Measurements from ENCODE around the gene EPHA3. TPM values are rescaled to one million over a fixed set of nuclear protein-coding genes. Genes with fewer than 3 reads are reported as not detected.

The EPHA3 gene
- total and polyA plus RNA-seq, 10 of the 15 experiments (the other 5 are each of a cell fraction or from before 2014, with no cell fraction given) = 0.03 to 39.0 (median 0.07) TPM; not detected in 4

DNA sequence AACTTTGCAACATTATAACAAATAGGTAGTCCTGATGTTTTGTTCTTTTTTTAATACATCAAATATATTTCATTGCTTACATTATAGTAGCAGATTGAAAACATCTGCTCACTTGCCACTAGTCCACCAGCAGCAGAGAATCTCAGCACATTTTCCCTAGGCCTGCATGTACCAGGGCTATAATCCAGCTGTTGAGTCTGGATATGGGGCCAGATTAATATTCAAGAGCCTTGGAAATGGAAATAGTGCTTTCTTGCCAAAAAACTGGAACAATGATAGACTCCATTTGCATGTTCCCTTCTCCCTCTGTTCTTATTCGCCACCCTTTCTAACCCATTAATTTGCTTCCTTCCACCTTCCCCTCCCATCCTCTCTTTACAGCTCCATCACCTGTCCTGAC, 288.0 kb downstream of the EPHA3 start:
- ChIA-PET RAD21 (ENCODE audit: unreplicated experiment) (no interaction called here), POLR2A (no interaction called here), CTCF (no interaction called here), SMC1A (ENCODE audit: uncharacterized antibody, unreplicated experiment) (no interaction called here)
- FAIRE-seq (no peak), ATAC-seq (no peak), DNase-seq (ENCODE audit: low read depth, low spot score) (no peak)
- no peak overlapping the region for H2AFZ ChIP-seq (ENCODE audit: control insufficient read depth, low read depth, low read length)
- no peaks in the 10 kb centered on the region for H4K20me1 ChIP-seq (ENCODE audit: control insufficient read depth, insufficient read depth)
- H3K9ac ChIP-seq (ENCODE audit: control insufficient read depth, insufficient read depth, low read length) = no peak overlapping the region
- H3K79me2 ChIP-seq (ENCODE audit: control insufficient read depth, insufficient read depth, low read length) = no peaks in the 10 kb centered on the region
- H3K4me2 ChIP-seq (ENCODE audit: control insufficient read depth, insufficient read depth) = no peak overlapping the region
- H3K9me3 ChIP-seq (replicated peaks; ENCODE audit: control insufficient read depth, insufficient read depth, low read length) = no peaks in the 10 kb centered on the region
- BruUV-seq (replicated peaks) = no TSS peak
- H3K27me3 ChIP-seq (replicated peaks in 1 of 2; ENCODE audit: control insufficient read depth in 2 of 2, insufficient read depth in 2 of 2, low read length in 1 of 2) = no peaks in the 10 kb centered on the region
- in situ Hi-C loops (cut with MboI) (no loop called here), intact Hi-C loops (cut with micrococcal nuclease; ENCODE audit: unreplicated experiment) (no loop called here)
- H3K27ac ChIP-seq (ENCODE audit: control insufficient read depth, insufficient read depth) = no peak overlapping the region
- no peak overlapping the region for H3K4me3 ChIP-seq
- H3K4me1 ChIP-seq (ENCODE audit: control insufficient read depth, insufficient read depth, low read length) = no peaks in the 10 kb centered on the region
- TF ChIP-seq NFIC (IDR thresholded peaks at IDR 0.05; ENCODE audit: low read depth, low read length) = no peak
- no peak for TF ChIP-seq EP300 (IDR thresholded peaks at IDR 0.05; ENCODE audit: borderline replicate concordance in 1 of 2, control insufficient read depth in 1 of 2, low read depth in 2 of 2, low read length in 2 of 2)
- TF ChIP-seq, protein P1, sequence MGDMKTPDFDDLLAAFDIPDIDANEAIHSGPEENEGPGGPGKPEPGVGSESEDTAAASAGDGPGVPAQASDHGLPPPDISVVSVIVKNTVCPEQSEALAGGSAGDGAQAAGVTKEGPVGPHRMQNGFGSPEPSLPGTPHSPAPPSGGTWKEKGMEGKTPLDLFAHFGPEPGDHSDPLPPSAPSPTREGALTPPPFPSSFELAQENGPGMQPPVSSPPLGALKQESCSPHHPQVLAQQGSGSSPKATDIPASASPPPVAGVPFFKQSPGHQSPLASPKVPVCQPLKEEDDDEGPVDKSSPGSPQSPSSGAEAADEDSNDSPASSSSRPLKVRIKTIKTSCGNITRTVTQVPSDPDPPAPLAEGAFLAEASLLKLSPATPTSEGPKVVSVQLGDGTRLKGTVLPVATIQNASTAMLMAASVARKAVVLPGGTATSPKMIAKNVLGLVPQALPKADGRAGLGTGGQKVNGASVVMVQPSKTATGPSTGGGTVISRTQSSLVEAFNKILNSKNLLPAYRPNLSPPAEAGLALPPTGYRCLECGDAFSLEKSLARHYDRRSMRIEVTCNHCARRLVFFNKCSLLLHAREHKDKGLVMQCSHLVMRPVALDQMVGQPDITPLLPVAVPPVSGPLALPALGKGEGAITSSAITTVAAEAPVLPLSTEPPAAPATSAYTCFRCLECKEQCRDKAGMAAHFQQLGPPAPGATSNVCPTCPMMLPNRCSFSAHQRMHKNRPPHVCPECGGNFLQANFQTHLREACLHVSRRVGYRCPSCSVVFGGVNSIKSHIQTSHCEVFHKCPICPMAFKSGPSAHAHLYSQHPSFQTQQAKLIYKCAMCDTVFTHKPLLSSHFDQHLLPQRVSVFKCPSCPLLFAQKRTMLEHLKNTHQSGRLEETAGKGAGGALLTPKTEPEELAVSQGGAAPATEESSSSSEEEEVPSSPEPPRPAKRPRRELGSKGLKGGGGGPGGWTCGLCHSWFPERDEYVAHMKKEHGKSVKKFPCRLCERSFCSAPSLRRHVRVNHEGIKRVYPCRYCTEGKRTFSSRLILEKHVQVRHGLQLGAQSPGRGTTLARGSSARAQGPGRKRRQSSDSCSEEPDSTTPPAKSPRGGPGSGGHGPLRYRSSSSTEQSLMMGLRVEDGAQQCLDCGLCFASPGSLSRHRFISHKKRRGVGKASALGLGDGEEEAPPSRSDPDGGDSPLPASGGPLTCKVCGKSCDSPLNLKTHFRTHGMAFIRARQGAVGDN (IDR thresholded peaks at IDR 0.05) = no peak
- TF ChIP-seq DPF2 (IDR thresholded peaks at IDR 0.05) = no peak
- TF ChIP-seq SIX5 (IDR thresholded peaks at IDR 0.05; ENCODE audit: low read depth, low read length, severe bottlenecking) = no peak
- TF ChIP-seq, protein P2, sequence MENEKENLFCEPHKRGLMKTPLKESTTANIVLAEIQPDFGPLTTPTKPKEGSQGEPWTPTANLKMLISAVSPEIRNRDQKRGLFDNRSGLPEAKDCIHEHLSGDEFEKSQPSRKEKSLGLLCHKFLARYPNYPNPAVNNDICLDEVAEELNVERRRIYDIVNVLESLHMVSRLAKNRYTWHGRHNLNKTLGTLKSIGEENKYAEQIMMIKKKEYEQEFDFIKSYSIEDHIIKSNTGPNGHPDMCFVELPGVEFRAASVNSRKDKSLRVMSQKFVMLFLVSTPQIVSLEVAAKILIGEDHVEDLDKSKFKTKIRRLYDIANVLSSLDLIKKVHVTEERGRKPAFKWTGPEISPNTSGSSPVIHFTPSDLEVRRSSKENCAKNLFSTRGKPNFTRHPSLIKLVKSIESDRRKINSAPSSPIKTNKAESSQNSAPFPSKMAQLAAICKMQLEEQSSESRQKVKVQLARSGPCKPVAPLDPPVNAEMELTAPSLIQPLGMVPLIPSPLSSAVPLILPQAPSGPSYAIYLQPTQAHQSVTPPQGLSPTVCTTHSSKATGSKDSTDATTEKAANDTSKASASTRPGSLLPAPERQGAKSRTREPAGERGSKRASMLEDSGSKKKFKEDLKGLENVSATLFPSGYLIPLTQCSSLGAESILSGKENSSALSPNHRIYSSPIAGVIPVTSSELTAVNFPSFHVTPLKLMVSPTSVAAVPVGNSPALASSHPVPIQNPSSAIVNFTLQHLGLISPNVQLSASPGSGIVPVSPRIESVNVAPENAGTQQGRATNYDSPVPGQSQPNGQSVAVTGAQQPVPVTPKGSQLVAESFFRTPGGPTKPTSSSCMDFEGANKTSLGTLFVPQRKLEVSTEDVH (IDR thresholded peaks at IDR 0.05; ENCODE audit: low read depth, partially characterized antibody) = no peak
- no peak for TF ChIP-seq NBN (IDR thresholded peaks at IDR 0.05)
- no peak for TF ChIP-seq SP1 (IDR thresholded peaks at IDR 0.05; ENCODE audit: low read depth, low read length)
- WGBS (ENCODE audit: insufficient coverage, insufficient replicate concordance, low lambda C conversion rate, missing lambda C conversion rate) = 43% methylated on average over 1 of the region's 1 CpG
- H3K36me3 ChIP-seq (ENCODE audit: control insufficient read depth in 2 of 2, insufficient read depth in 2 of 2, low read length in 1 of 2) = no peaks in the 10 kb centered on the region

All from GM12878 (cell line).